Measurements from ENCODE around the gene ZNHIT6.

Gene ZNHIT6

DNA sequence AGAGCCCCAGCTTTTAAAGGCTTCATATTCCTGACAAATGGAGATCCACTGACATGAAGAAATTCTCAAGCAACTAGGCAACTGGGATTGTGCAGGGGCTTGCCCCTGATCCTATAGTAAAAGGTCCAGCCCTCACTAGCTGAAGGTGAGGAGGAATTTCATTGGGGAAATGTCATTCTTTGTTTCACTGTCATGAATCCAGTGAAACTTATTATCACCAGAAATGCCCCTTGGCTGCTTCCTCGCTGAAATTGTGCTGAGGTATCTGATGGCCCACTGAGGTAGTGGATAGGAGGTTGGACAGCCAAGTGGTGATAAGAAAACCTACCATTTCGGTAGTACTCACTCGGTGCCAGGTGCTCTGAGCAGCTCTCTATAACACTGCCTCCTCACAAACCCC lies 91.5 kb downstream of the ZNHIT6 start:
- DNase-seq, result no peak

DNA sequence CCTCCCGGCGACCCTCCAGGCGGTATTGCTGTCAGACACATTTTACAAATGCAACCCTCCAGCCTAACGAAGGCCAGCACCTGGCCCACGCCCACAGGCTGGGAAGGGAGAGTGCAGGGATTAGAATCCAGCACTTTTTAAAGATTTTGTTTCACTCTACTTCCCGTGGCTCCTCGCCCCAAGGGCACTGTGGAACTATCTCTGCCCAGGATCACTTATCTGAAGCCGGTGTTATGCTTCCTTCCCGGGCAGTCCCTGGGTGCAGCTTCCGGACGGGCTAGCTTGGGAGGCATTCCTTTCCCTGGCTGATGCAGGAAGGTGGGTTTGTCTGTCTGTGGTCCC lies 91.9 kb downstream of the ZNHIT6 start:
- DNase-seq, result no peak

DNA sequence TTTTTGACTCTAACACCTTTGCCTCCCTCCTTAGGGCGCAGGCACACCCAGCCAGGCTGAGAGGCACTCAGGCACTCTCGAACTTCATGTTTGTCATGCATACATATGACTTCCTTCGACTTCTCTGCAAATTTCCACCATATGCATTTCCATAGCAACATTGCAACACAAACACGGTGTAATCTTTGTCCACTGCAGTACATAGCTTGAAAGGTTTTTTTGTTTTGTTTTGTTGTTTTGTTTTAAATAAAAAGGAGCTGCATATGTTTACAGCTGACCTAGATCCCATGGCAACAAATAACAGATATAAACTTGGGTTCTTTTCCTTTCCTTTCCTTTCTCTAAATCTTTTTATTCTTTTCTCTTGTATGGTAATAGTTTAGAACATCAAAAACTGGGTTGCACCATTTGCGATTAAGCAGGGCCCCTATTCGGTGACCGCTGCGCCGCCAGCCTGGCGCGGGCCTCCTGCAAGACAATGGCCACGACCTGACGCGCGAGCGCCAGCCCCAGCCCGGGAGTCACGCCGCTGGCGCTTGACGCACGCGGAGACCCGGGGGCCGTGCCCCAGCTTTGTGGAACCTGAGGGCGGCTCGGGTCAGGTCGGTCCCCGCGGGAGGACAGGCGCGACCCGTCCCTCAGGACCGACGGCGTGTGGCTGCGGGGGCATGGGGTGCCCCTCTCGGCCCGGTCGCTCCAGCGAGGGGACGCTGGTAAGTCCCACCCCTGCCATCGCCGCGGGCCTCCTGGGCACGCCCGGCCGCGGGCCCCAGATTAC lies 92.5 kb downstream of the ZNHIT6 start:
- DNase-seq, result no peak

DNA sequence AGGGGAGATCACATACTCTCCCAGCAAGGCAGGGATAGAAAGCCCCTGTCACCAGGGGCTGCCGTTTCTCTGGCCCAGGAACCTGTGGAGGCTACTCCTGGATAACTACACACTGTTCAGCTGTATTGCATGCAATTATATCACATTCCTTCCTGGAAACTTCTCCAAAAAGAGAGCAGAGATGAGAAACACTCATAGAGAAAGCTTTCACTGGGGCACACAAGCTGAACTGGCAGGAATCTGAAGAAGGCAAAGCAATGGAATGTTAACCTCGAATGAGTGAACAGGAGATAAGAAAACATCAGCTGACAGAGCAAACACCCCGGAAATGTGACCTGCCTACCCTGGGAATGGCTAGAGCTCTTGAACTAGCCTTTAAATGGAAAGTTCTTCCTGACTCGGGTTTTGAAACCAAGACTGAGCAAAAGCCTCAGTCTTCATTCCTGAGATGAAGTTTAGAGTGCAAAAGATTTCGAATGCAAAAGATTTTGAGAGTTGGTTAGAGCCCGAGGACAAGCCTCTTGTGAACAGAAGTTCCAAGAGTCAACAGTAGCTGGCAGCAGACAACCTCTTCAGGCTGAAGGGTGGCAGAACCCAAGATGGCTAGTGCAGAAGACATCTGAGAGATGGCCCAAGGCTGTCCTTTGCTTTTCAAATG lies 95.4 kb downstream of the ZNHIT6 start:
- peak; percentile 1 for DNase-seq

DNA sequence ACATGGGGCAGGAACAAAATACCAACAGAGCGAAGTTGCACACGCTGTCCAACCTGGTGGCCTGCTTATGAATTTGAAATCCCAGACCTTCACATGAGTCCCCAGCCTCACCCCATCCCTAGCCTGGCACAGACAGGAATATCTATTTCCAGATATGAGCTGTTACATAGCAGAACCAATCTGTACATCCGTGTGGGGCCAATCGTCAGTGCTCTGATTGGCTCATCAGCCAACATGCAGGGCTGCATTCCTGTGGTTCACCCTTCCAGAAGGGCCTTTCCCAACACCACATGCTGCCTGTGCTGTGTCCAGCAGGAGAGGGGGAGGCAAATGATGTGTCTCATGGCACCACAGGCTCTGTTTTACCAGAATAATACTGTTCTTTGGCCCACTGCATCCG lies 96.4 kb downstream of the ZNHIT6 start:
- no peak for DNase-seq

DNA sequence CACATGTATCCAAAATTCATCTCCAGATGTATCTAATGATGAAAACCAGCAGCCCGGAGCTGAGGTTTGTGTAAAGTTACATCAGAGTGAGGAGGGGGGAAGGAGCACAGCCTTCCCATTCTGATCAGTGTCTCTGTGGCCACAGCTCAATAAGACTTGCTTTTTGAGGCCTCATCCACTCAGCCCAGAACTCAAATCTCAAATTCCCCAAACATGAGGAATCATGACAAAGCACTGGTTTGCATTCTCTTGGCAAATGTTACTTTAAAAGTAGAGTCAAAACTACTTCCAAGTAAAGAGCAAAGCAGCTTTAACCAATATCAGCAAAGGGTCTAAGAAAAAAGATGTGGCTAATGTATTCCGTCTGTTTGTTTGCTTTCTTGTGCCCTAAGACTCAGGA lies 96.8 kb downstream of the ZNHIT6 start:
- DNase-seq, result no peak

DNA sequence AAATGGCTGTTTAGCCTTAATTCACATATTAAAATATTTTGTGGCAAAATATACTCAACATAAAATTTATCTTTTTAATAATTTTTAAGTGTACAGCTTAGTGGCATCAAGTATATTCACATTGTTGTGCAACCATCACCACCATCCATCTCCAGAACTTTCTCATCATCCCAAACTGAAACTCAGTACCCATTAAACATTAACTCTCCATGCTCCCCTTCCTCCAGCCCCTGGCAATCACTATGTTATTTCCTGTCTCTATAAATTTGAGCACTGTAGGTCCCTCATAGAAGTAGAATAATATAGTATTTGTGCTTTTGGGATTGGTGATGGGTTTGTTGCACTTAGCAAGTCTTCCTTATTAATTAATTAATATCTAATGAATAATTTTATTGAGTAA lies 98.3 kb downstream of the ZNHIT6 start:
- DNase-seq, result no peak

DNA sequence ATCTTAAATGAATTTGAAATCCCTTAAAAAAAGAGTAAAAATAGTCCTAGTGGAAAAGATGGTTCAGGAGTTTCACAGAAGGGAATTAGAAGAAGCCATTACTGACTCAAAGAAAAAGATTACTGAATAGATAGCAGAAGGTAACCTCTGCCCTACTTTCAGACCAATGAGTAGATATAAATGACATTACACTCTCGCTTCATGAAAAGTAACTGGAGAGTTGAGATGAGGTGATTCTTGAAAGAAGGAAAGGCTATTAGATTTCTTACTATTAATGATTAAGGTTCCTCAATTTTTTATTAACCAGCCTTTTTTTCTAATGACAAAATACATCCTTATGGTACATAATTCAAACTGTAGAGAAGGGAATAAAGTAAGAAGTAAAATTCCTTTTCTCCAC lies 99.4 kb downstream of the ZNHIT6 start:
- no peak for DNase-seq

DNA sequence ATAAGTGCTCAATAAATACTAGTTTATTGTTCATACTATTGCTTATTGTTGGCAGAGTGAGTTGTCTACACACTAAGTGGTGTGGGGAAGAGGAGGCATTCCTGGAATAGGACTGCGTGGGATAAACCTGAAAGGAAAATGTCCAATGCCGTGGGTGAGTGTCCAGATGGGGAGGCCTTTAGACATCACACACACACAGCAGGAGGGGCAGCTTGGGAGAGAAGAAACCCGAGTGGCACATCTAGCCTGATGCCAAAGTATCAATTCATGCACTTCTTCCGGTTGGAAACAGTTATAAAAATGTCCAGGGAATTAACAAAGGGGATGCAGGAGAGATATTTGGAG lies 100.3 kb downstream of the ZNHIT6 start:
- DNase-seq, result no peak

DNA sequence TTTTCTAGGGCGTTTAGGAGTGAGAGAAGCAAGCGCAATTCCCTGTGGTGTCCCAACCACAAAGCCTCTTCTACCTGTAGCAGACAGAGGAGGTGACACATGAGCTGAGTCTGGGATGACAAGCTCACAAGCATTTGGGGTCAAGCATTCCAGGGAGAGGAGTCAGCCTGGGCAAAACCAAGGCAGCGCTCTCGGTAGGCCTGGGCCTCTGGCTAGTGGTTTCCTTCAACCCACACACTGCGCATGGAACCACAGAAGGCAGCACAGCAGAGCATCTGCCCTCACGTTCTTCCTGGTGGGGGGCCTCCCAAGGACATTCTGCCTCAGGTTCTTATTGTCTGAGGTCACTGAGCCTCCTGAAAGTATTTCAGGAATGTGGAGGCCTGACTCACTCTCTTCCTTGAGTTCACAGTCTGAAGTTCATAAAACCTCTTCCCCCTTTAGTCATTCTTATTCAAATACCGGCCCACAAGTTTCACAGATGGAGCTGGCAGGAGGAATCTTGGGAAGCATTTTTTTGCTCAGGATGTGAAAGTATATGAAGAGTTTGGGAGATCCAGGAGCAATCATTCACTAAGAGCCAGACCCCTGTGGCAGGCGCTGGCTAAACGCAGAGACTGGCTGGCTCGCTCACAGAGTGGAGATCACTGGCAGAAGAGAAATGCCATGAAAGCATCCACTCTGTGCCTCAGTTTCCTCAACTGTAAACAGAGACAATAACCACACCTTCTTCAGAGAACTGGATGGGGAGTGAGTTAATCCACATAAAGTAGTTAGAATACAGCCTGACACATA lies 100.9 kb downstream of the ZNHIT6 start:
- DNase-seq, result no peak

DNA sequence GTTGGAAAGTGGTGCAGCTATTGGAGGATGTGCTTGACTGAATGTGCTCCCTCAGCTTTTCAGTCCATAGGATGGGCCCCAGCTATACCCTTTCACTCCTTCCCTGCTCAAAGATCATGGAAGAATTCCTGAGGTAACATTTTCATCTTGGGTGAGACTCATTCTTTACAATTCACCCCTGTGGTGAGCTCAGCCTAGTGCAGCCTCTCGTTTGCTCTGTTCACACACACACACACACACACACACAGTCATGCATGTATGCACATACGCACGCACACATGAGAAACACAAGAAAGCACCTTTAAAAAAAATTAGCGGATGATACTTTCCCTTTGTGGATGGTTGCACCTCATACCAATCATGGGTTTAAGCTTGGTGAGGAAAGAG lies 101.8 kb downstream of the ZNHIT6 start:
- no peak for DNase-seq

DNA sequence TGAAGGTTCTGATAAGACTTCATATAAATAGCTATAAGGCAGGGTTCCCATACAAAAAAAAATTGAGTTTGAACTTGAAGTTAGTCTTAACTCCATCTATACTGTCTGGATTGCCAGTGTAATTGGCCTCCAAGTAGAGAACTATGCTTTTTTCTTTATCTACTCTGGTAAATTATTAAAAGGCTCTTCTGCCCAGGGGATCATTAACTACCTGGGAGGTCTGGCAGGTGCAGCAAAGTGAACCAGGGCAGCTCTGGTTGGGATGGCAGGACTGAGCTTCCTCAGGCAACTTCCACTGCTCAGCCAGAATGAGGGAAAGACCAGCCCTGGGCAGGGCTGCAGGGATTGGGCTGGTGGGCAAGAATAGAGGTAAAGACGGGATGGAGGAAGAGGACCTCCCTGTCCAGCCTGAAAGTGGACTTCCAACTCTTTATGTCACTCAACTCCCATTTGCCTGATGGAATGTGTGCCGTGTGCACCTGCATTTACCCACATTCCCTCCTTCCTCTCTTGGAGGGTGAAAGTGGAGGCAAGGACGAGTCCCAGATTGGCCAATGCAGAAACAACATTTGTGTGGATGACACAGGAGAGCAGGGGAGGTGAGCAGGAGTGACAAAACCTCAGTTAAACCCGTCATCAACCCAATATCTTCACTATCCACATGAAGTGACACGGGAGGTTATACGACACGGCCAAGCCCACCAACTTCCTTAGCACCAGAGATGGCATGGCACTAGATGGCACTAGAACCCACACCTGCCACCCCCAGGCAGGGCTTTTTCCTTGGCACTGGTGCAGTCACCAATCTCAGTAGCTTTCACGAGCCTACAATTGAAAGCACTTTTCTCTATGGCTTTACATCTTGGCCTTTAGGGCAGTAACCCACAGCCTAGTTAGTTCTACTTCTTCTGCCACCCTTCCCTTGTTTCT lies 102.5 kb downstream of the ZNHIT6 start:
- DNase-seq, result peak; percentile 14

DNA sequence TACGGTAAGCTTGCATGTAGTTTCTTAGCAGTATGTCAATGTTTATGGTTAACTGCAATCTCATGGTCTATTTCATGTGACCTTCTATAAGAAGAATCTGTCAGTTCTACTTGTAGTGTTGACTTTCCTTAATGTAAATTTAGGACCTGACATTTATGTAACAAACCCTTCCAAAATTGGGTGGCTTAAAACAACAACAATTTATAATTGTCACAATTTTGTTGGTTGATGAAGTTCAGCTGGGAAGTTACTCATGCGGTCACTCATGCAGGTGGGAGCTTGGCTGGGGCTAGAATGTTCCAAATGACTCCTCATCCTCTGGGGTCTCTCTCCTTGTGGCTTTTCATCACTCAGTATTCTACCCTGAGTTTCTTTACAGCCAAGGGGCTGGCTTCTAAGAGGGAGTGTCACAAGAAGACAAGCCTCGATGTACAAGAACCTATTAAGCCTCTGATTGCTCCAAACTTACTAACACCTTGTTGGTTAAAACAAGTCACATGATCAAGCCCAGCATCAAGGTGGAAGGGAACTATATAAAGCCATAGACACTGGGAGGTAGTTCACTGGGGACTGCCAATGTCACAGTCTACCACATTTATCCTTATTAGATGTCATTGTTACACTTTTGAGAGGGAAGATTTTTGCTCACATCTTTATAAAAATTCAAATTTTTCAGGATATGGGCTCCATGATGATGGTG lies 103.8 kb downstream of the ZNHIT6 start:
- no peak for DNase-seq

DNA sequence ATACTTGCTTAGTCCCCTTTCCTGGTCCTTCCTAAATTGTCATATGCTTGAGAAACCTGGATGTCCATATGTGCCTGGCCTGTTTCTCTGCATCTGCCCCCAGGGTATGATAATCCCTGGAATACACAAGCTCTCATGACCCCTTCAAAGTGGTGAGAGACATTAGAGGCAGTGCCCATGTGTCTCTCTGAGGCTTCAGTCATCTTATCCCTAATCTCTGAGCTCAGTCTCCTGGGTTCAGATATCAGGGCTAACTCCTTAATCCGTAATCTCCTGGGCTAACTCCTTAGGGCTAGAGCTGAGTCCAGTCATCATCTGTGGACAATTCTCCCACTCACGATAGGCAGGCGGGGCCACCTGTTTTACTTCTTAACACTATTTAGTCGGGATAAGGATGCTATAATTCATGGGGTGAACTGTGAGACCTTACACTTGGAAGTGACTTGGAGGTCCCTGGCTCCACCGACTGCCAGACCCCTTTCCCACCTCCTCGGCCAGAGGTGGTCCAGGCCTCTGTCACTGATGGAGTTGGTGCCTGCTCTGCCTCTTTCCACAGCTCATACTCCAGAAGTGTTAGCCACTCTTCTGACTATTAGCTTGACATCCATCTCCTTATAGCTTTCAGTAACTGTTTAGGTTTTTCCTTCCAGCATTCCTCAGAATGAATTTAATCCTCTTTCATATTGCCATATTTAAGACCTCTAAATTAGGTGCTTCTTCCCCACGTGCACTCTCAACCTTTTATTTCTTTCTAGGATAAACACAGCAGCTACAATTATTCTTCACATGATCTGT lies 105.0 kb downstream of the ZNHIT6 start:
- no peak for DNase-seq

DNA sequence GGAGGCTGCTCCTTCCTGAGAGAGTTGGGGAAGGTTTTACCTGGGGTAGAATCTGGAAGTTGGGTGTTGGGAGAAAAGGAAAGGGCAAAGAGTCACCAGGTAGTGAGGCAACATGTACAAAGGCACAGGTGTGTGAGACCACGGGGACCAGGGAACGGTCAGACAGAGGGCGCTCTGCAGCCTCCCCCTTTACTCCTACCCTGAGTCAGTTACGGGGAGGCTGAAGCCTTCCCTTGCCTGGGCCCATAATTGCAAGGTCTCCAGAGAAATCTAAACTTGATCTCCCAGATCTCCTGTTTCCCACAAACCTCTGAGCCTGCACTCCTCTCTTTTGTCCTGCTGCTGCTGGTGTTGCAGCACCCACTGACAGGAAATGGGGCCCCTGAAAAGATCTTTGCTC lies 105.7 kb downstream of the ZNHIT6 start:
- no peak for DNase-seq

DNA sequence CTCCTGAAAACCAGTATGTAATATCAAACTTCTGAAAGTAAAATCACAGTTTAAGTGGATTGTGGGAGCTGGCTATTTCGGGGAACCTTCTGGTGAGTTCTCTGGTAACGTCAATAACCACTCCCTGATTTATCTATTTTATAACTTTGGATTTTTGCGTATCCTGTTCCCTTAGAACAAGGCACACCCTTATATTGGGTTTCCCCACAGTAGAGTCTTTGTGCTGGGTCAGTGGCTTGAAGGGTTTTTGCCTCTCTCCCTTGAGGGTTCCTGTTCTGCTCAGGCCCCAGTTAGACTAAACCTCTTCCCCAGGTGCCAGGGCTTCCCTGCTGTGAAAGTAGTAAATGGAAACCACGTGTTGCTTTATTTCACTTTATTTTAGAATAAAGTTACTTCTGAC lies 106.3 kb downstream of the ZNHIT6 start:
- no peak for DNase-seq

DNA sequence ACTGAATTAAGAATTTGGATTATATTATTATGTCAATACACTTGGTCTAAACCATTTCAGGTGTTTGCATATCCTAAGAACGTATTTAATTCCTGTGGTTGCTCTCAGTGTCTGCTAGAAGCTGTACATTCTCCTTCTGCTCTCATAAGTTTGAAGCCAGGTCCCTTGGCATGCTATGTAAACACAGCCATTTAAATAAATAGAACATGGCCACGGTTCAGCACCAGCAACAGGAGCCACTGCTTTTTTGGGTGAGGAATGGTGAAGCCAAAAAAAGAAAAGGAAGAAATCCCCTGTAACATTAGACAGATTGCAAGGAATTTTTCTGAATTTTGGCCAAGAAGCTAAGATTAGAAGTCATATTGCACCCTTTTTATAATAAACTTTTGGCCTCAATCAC lies 108.6 kb downstream of the ZNHIT6 start:
- DNase-seq, result peak; percentile 16

Data from NCI-H69 (cell line).